CD14-positive monocyte (primary cell): ENCODE results near the gene INO80D. TPM values are rescaled to one million over a fixed set of nuclear protein-coding genes. Genes with fewer than 3 reads are reported as not detected.

Experiments
- DNase-seq, 3 donors: peaks; one replicate each; pipeline ENCODE4 v3.0.0-alpha.2; 2011 to 2022
- H2AFZ ChIP-seq: 2 replicates; pipeline ENCODE4 v1.6.0; 2012; ENCODE audit warnings: mild to moderate bottlenecking, low read depth, low read length, inconsistent platforms; ENCODE audit not compliant: insufficient read depth, poor library complexity, severe bottlenecking
- H3K27ac ChIP-seq, 2 donors: 1 replicate in 1 of 2; 2 replicates in 1 of 2; pipeline ENCODE4 v1.5.1; 2012 to 2013; ENCODE audit warnings: low read length in 2 of 2, control low read depth in 1 of 2, inconsistent platforms in 1 of 2, low read depth in 1 of 2, mild to moderate bottlenecking in 1 of 2
- H3K27me3 ChIP-seq, 2 donors: one replicate each; pipeline versions ENCODE4 v1.6.0 to v1.6.1; 2011 to 2013; ENCODE audit warnings: low read length in 2 of 2; ENCODE audit not compliant: control insufficient read depth in 2 of 2, insufficient read depth in 2 of 2
- H3K36me3 ChIP-seq, 2 donors: replicated peaks in 1 of 2; 1 replicate in 1 of 2; 2 replicates in 1 of 2; pipeline versions ENCODE4 v1.5.1 to v1.6.1; 2012 to 2013; ENCODE audit warnings: low read length in 2 of 2, control low read depth in 1 of 2, inconsistent platforms in 1 of 2, mild to moderate bottlenecking in 1 of 2; ENCODE audit not compliant: insufficient read depth in 2 of 2, control insufficient read depth in 1 of 2
- H3K4me1 ChIP-seq, 2 donors: 1 replicate in 1 of 2; 2 replicates in 1 of 2; pipeline versions ENCODE4 v1.5.1 to v1.6.1; 2012 to 2013; ENCODE audit warnings: low read length in 2 of 2, control low read depth in 1 of 2, inconsistent platforms in 1 of 2, mild to moderate bottlenecking in 1 of 2, moderate library complexity in 1 of 2; ENCODE audit not compliant: insufficient read depth in 2 of 2, control insufficient read depth in 1 of 2
- H3K4me2 ChIP-seq: replicated peaks from 2 replicates; pipeline ENCODE3; 2012; ENCODE audit warnings: low read length, moderate library complexity, mild to moderate bottlenecking; ENCODE audit not compliant: poor library complexity, severe bottlenecking; ENCODE audit errors: extremely low read depth
- H3K4me3 ChIP-seq, 3 experiments: fragments of 200-600 bp in 1 of 3; sonication (generic) in 1 of 3; replicated peaks in 1 of 3; 1 replicate in 2 of 3; 2 replicates in 1 of 3; pipeline ENCODE4 v1.5.1; 2011 to 2013; ENCODE audit warnings: low read length in 3 of 3, mild to moderate bottlenecking in 3 of 3, control low read depth in 2 of 3, low read depth in 2 of 3, inconsistent platforms in 1 of 3, moderate library complexity in 1 of 3
- H3K79me2 ChIP-seq: 2 replicates; pipeline ENCODE4 v1.6.0; 2012; ENCODE audit warnings: mild to moderate bottlenecking, control low read depth, inconsistent platforms, low read length, moderate library complexity; ENCODE audit not compliant: insufficient read depth
- H3K9ac ChIP-seq: 2 replicates; pipeline ENCODE4 v1.6.0; 2017; ENCODE audit warnings: low read length, mild to moderate bottlenecking; ENCODE audit not compliant: insufficient read depth, poor library complexity, severe bottlenecking
- H3K9me3 ChIP-seq, 2 donors: replicated peaks in 1 of 2; 1 replicate in 1 of 2; 2 replicates in 1 of 2; pipeline versions ENCODE4 v1.5.1 to v1.6.1; 2012 to 2013; ENCODE audit warnings: low read length in 2 of 2, control low read depth in 1 of 2; ENCODE audit not compliant: control insufficient read depth in 1 of 2, insufficient read depth in 1 of 2
- H4K20me1 ChIP-seq: 2 replicates; pipeline ENCODE4 v1.6.0; 2012; ENCODE audit warnings: mild to moderate bottlenecking, low read length, control low read depth, moderate library complexity; ENCODE audit not compliant: insufficient read depth
- H3K27ac Mint-ChIP-seq, 7 donors: one replicate each; pipeline ENCODE4 v1.8.0; 2020; ENCODE audit warnings: mild to moderate bottlenecking in 7 of 7, mixed read lengths in 7 of 7, moderate library complexity in 6 of 7, inconsistent platforms in 2 of 7
- H3K27me3 Mint-ChIP-seq, 3 donors: one replicate each; pipeline ENCODE4 v1.8.0; 2021 to 2022; ENCODE audit warnings: low read depth in 3 of 3, mild to moderate bottlenecking in 3 of 3, mixed read lengths in 3 of 3, moderate library complexity in 3 of 3, inconsistent platforms in 1 of 3
- H3K36me3 Mint-ChIP-seq, 2 donors: one replicate each; pipeline ENCODE4 v1.8.0; 2020; ENCODE audit warnings: mixed read lengths in 2 of 2, inconsistent platforms in 1 of 2, mild to moderate bottlenecking in 1 of 2
- H3K4me1 Mint-ChIP-seq: one replicate; pipeline ENCODE4 v1.8.0; 2020; ENCODE audit warnings: mild to moderate bottlenecking, mixed read lengths
- H3K4me3 Mint-ChIP-seq, 2 donors: one replicate each; pipeline ENCODE4 v1.8.0; 2020; ENCODE audit warnings: mild to moderate bottlenecking in 2 of 2, mixed read lengths in 2 of 2, moderate library complexity in 1 of 2
- H3K9me3 Mint-ChIP-seq, 7 donors: one replicate each; pipeline ENCODE4 v1.8.0; 2020 to 2022; ENCODE audit warnings: mixed read lengths in 7 of 7, mild to moderate bottlenecking in 6 of 7, moderate library complexity in 6 of 7, inconsistent platforms in 2 of 7
- CTCF ChIP-seq: fragments of 200-600 bp; IDR thresholded peaks from one replicate; pipeline ENCODE4 v1.8.0; 2022; ENCODE audit warnings: antibody characterized with exemption, mild to moderate bottlenecking
- WGBS: methylation state at CpG from one replicate; pipeline ENCODE4 v1.1.5; 2013; ENCODE audit warnings: missing lambda C conversion rate; ENCODE audit not compliant: insufficient coverage; 5-methylcytosine and 5-hydroxymethylcytosine counted together
- intact Hi-C, 2 donors: fragments of 100-400 bp; cut with micrococcal nuclease; formaldehyde crosslinking; loops; one replicate each; pipeline versions ENCODE4 v1.15.0 to v1.15.1; 2023
- polyA plus RNA-seq, 3 donors: library from polyadenylated mRNA; depleted of rRNA in 1 of 3; unstranded in 2 of 3; stranded (reverse) in 1 of 3; fragments of 300-500 nt in 2 of 3; fragments of >200 nt in 1 of 3; fragmentation: Illumina TruSeq in 2 of 3; gene quantifications; 1 replicate in 2 of 3; 2 replicates in 1 of 3; pipeline ENCODE4 v1.2.3, GENCODE V29; 2012 to 2021

The INO80D gene
- polyA plus RNA-seq, 3 donors: 3.8 to 6.1 (median 4.4) TPM

- Histone ChIP-seq H3K27ac (peak overlapping the region; percentile 96 to 100), H3K27me3 (no peaks in the 10 kb centered on the region), H4K20me1 (peaks cover 11% of the 10 kb centered on the region), H3K36me3 (no peaks in the 10 kb centered on the region), H3K4me3 (peak overlapping the region; percentile 79 to 88 (median 88)), H3K4me1 (peaks cover 21 to 39% of the 10 kb centered on the region in 2 donors), H3K9me3 (no peaks in the 10 kb centered on the region), H3K9ac (peak overlapping the region; percentile 99), H2AFZ (peak overlapping the region; percentile 90), H3K4me2 (peak overlapping the region; percentile 87), H3K79me2 (peaks cover 91% of the 10 kb centered on the region)
- H3K27ac Mint-ChIP-seq: peak overlapping the region; percentile 90 to 99 (median 96)
- H3K4me1 Mint-ChIP-seq: peaks cover 33% of the 10 kb centered on the region
- TF ChIP-seq CTCF: no peak
- peaks cover 0 to 2% (median 0%) of the 10 kb centered on the region in 7 donors for H3K9me3 Mint-ChIP-seq
- under 1% methylated on average over 61 of the region's 88 CpGs for WGBS
- DNase-seq: peak; percentile 10 to 15 (median 13)
- H3K27me3 Mint-ChIP-seq: no peaks in the 10 kb centered on the region
- H3K4me3 Mint-ChIP-seq: peak overlapping the region; percentile 99 to 100
- intact Hi-C loops: loop anchor here (5.0 kb wide), 1 partner anchor 72 kb away; the partner anchor contains the start of genes EEF1B2 (in 2 of the 2) and NDUFS1 (in 2 of the 2)
- peaks cover 2% of the 10 kb centered on the region in 2 donors for H3K36me3 Mint-ChIP-seq
These were observed 868 bp downstream of the INO80D start for GRCh38 chr2:206084870-206085741.

DNA sequence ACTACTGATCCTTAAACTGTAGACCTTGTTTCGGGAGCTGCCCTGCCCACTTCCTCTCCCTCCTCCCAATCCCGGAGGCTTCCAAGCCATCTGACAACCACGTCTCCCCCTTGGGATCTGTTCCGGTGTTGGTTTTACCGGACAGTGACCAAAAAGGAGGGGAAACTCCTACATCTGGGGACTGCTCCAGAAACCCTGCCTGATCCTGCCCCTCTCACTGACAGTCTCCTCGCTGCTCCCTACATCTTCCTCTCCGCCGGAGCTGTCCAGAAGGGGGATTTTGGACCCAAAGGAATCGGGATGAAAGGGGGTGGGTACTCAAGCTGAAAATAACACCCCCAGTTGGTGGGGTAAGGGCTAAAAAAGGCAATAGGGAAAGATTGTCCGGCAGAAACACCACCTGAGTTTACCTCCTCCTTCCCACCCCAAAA lies 1.5 kb downstream of the INO80D start:
- Histone ChIP-seq H3K9me3 (no peaks in the 10 kb centered on the region), H4K20me1 (peaks cover 17% of the 10 kb centered on the region), H2AFZ (peak overlapping the region; percentile 90), H3K36me3 (no peaks in the 10 kb centered on the region), H3K27ac (peak overlapping the region; percentile 76 to 96), H3K4me2 (peak overlapping the region; percentile 85), H3K4me1 (peaks cover 21 to 39% of the 10 kb centered on the region in 2 donors), H3K4me3 (peak overlapping the region; percentile 77 to 88 (median 79)), H3K9ac (peak overlapping the region; percentile 99), H3K27me3 (no peaks in the 10 kb centered on the region), H3K79me2 (peaks cover 92% of the 10 kb centered on the region)
- Mint-ChIP-seq H3K9me3 (peaks cover 0 to 2% (median 0%) of the 10 kb centered on the region in 7 donors), H3K27me3 (no peaks in the 10 kb centered on the region), H3K4me3 (peak overlapping the region; percentile 99 to 100), H3K27ac (peak overlapping the region; percentile 87 to 98 (median 95)), H3K36me3 (no peaks in the 10 kb centered on the region), H3K4me1 (peaks cover 35% of the 10 kb centered on the region)
- 0% methylated on average over 3 of the region's 10 CpGs for WGBS
- intact Hi-C loops: no loop called here
- no peak for TF ChIP-seq CTCF
- DNase-seq: peak in 2 of 3 donors; percentile 12 to 35
